HepG2 (cell line): ENCODE results near the gene WDR91. TPM values are rescaled to one million over a fixed set of nuclear protein-coding genes. Genes with fewer than 3 reads are reported as not detected.
A peak's percentile ranks its signal among the peaks of the same experiment; 100 is the strongest.

Experiments used
- ATAC-seq: fragments of 200-7000 bp; cut with Tn5 transposase; 3 replicates; pipeline ENCODE4 v1.9.1; 2020; ENCODE audit warnings: mild to moderate bottlenecking, moderate library complexity
- BruUV-seq: library from RNA; stranded (reverse); fragments of 400-500 nt; replicated peaks from 2 replicates; lab custom pipeline; 2021; lab: Mats Ljungman, UMichigan
- CTCF ChIA-PET: fragments of 300-600 bp; formaldehyde crosslinking; extraction: SDS; loops from one replicate; lab custom pipeline; 2021; ENCODE audit warnings: low total read pairs, inconsistent platforms, low intra/inter-chr PET ratio; lab: Yijun Ruan, JAX
- POLR2A ChIA-PET: fragments of 350-600 bp; sonication (Branson Sonifier 250); formaldehyde crosslinking; loops from one replicate; lab custom pipeline; 2020; ENCODE audit warnings: antibody characterized with exemption, inconsistent platforms; lab: Yijun Ruan, JAX
- DNase-seq: peaks from one replicate; pipeline ENCODE4 v3.0.0-alpha.2; 2015; ENCODE audit warnings: low spot score
- FAIRE-seq: peaks from 3 replicates; lab custom pipeline; 2011; peaks lifted over from hg19 to GRCh38; lab: Jason Lieb, UNC
- H2AFZ ChIP-seq: one replicate; pipeline ENCODE4 v1.6.1; 2011; ENCODE audit warnings: low read length, inconsistent platforms
- H3K27ac ChIP-seq: fragments of 300-600 bp; 3 replicates; pipeline ENCODE4 v1.8.0; 2011; ENCODE audit warnings: mixed run types, mild to moderate bottlenecking, mixed read lengths, low read length, inconsistent platforms; ENCODE audit not compliant: insufficient read depth; ENCODE audit errors: extremely low read length
- H3K27me3 ChIP-seq, 2 experiments: fragments of 200-600 bp in 1 of 2; 2 replicates in 1 of 2; 3 replicates in 1 of 2; pipeline versions ENCODE4 v1.6.0 to v1.8.0; 2011; ENCODE audit warnings: low read length in 2 of 2, mild to moderate bottlenecking in 2 of 2, moderate library complexity in 2 of 2, inconsistent platforms in 1 of 2; ENCODE audit not compliant: insufficient read depth in 2 of 2, control insufficient read depth in 1 of 2
- H3K36me3 ChIP-seq, 2 experiments: fragments of 200-600 bp in 1 of 2; replicated peaks in 1 of 2; 2 replicates in 1 of 2; 3 replicates in 1 of 2; pipeline versions ENCODE4 v1.5.1 to v1.8.0; 2011; ENCODE audit warnings: low read length in 2 of 2, inconsistent platforms in 1 of 2; ENCODE audit not compliant: insufficient read depth in 2 of 2, control insufficient read depth in 1 of 2
- H3K4me1 ChIP-seq: 2 replicates; pipeline ENCODE4 v1.5.1; 2012; ENCODE audit warnings: low read length, inconsistent platforms; ENCODE audit not compliant: insufficient read depth
- H3K4me2 ChIP-seq: 2 replicates; pipeline ENCODE4 v1.6.0; 2011; ENCODE audit warnings: low read depth, low read length, inconsistent platforms
- H3K4me3 ChIP-seq, 3 experiments: fragments of 200-600 bp in 1 of 3; sonication (generic), shearing (Covaris generic) in 1 of 3; replicated peaks in 1 of 3; 2 replicates each; pipeline ENCODE4 v1.5.1; 2011 to 2016; ENCODE audit warnings: low read length in 3 of 3, inconsistent platforms in 2 of 3, low read depth in 2 of 3, mild to moderate bottlenecking in 2 of 3, control low read depth in 1 of 3, mixed read lengths in 1 of 3; ENCODE audit not compliant: insufficient read depth in 1 of 3
- H3K79me2 ChIP-seq: one replicate; pipeline ENCODE4 v1.6.1; 2011; ENCODE audit warnings: low read length, inconsistent platforms; ENCODE audit not compliant: insufficient read depth
- H3K9ac ChIP-seq: 2 replicates; pipeline ENCODE4 v1.6.0; 2011; ENCODE audit warnings: mild to moderate bottlenecking, low read depth, low read length, inconsistent platforms; ENCODE audit not compliant: insufficient read depth
- H3K9me3 ChIP-seq: 2 replicates; pipeline ENCODE4 v1.5.1; 2012; ENCODE audit warnings: mild to moderate bottlenecking, low read length
- H4K20me1 ChIP-seq: 2 replicates; pipeline ENCODE4 v1.6.0; 2011; ENCODE audit warnings: inconsistent platforms, mild to moderate bottlenecking, low read length, moderate library complexity; ENCODE audit not compliant: insufficient read depth
- AGO2 ChIP-seq: fragments of 200-400 bp; formaldehyde crosslinking; optimal IDR thresholded peaks from 2 replicates; pipeline ENCODE3; 2017; ENCODE audit warnings: mild to moderate bottlenecking, low read depth, low read length, moderate library complexity
- ARID2 ChIP-seq: sonication (generic); formaldehyde crosslinking; IDR thresholded peaks from 2 replicates; pipeline ENCODE4 v1.8.1; 2022; ENCODE audit warnings: mild to moderate bottlenecking, missing genetic modification reagents, borderline replicate concordance
- BORCS8-MEF2B ChIP-seq: sonication (generic); formaldehyde crosslinking; IDR thresholded peaks from 2 replicates; pipeline ENCODE4 v1.8.0; 2022; ENCODE audit warnings: mild to moderate bottlenecking, missing genetic modification reagents
- HOXA7 ChIP-seq: sonication (generic); formaldehyde crosslinking; IDR thresholded peaks from 2 replicates; pipeline ENCODE4 v1.8.1; 2022; ENCODE audit warnings: mild to moderate bottlenecking, missing genetic modification reagents, moderate library complexity
- SMYD3 ChIP-seq: sonication (generic); formaldehyde crosslinking; IDR thresholded peaks from 2 replicates; pipeline ENCODE4 v1.8.1; 2023; ENCODE audit warnings: mild to moderate bottlenecking, missing genetic modification reagents
- SNAPC2 ChIP-seq: sonication (generic); formaldehyde crosslinking; IDR thresholded peaks from 2 replicates; pipeline ENCODE4 v1.8.1; 2022; ENCODE audit warnings: mild to moderate bottlenecking, missing genetic modification reagents
- SRSF4 ChIP-seq: fragments of 200-400 bp; formaldehyde crosslinking; IDR thresholded peaks from one replicate; pipeline ENCODE4 v1.6.1; 2018; ENCODE audit warnings: mild to moderate bottlenecking, low read depth, low read length, moderate library complexity; ENCODE audit not compliant: poor library complexity, severe bottlenecking
- ZNF510 ChIP-seq: sonication (generic); formaldehyde crosslinking; IDR thresholded peaks from 2 replicates; pipeline ENCODE4 v1.4.0; 2020; ENCODE audit warnings: low read depth, mild to moderate bottlenecking, missing genetic modification reagents
- ZNF776 ChIP-seq: sonication (generic); formaldehyde crosslinking; IDR thresholded peaks from 2 replicates; pipeline ENCODE4 v1.4.0; 2020; ENCODE audit warnings: mild to moderate bottlenecking, missing genetic modification reagents
- WGBS: methylation state at CpG from one replicate; pipeline ENCODE4 v1.1.6; 2017; ENCODE audit warnings: low lambda C conversion rate; 5-methylcytosine and 5-hydroxymethylcytosine counted together
- in situ Hi-C: cut with HindIII; loops from 2 replicates; pipeline ENCODE4 v1.10.0; 2017; ENCODE audit warnings: low pct_unique_long_range_greater_than_20kb; ENCODE audit not compliant: extremely low pct_ligation_motif_present
- intact Hi-C: fragments of 100-400 bp; cut with micrococcal nuclease; formaldehyde crosslinking; loops from one replicate; pipeline ENCODE4 v1.10.0; 2022; ENCODE audit not compliant: unreplicated experiment
- polyA plus RNA-seq, 8 experiments: library from polyadenylated mRNA; depleted of rRNA in 3 of 8; stranded (reverse) in 7 of 8; unstranded in 1 of 8; fragments of >200 nt; fragmentation: Illumina TruSeq in 4 of 8; extraction: Trizol in 4 of 8; gene quantifications; 2 replicates each; pipeline versions ENCODE4 v1.2.1 to v1.2.3, GENCODE V29; 2011 to 2016; ENCODE audit warnings: low read depth in 4 of 8, missing spikeins in 1 of 8, mixed read lengths in 1 of 8; ENCODE audit not compliant: insufficient read depth in 1 of 8
- total RNA-seq, 5 experiments: library from RNA; depleted of rRNA; stranded (reverse); fragments of >200 nt; fragmentation: Illumina TruSeq; extraction: Trizol; gene quantifications; 2 replicates each; pipeline ENCODE4 v1.2.3, GENCODE V29; 2016; ENCODE audit warnings: low read depth in 1 of 5
- TF ChIP-seq, protein P1 (sequence below): IDR thresholded peaks from 2 replicates; pipeline ENCODE4 v1.6.1; 2016; ENCODE audit warnings: missing compliant biosample characterization, missing genetic modification reagents, borderline replicate concordance
- TF ChIP-seq, protein P2 (sequence below): sonication (generic); formaldehyde crosslinking; IDR thresholded peaks from 2 replicates; pipeline ENCODE4 v1.8.0; 2022; ENCODE audit warnings: missing genetic modification reagents, mild to moderate bottlenecking, borderline replicate concordance

Gene WDR91
- total and polyA plus RNA-seq, 2 of the 13 experiments (the other 11 are each of a cell fraction or from before 2014, with no cell fraction given) = 11.6 to 12.1 TPM

DNA sequence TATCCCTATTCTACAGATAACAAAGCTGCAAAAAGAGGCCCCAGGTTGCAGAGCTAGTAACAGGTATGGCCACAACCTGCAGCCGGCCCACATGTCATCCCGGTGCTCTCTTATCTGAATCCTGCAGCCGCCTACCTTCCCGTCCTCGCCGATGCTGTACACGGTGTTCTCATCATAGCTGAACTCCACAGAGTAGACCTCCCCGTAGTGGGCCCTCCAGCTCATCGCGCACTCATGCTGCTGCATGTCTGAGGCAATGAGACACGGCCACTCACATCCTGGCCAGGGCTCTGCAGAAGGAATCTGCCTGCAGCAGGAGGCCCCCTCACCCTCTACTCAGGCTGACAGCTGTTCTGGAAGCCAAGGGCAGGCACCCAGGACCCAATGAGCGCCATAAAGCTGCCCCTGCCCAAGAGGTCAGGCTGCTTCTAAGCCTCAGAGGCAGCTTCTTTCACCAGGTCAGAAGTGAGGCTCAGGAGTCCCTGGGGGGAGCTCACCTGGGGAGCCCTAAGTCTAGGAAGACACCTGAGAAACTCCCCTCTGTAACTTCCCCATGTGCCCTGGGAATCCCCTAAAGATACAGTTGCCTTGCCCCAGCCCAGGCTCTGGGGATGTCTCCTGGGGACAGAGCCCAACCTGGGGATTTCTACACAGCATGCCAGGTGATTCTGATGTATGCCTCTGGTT is 22.9 kb downstream of the WDR91 start:
- Histone ChIP-seq H2AFZ (no peak overlapping the region), H3K9me3 (no peaks in the 10 kb centered on the region), H3K79me2 (no peaks in the 10 kb centered on the region), H4K20me1 (no peaks in the 10 kb centered on the region), H3K4me2 (no peak overlapping the region), H3K27me3 (no peaks in the 10 kb centered on the region), H3K4me3 (no peak overlapping the region), H3K27ac (no peak overlapping the region), H3K36me3 (peaks cover 2 to 57% of the 10 kb centered on the region in 2 experiments), H3K9ac (no peak overlapping the region), H3K4me1 (peaks cover 3% of the 10 kb centered on the region)
- no peak for ATAC-seq
- 99% methylated on average over 9 of the region's 12 CpGs for WGBS
- POLR2A ChIA-PET = no interaction called here
- DNase-seq = no peak
- CTCF ChIA-PET = no interaction called here
- intact Hi-C loops (no loop called here), in situ Hi-C loops (no loop called here)
- no peak for TF ChIP-seq SNAPC2
- peak; percentile 26 for TF ChIP-seq AGO2
- no peak for TF ChIP-seq SMYD3 (CRISPR knock-in tag)
- no peak for TF ChIP-seq BORCS8-MEF2B (CRISPR knock-in tag)
- TF ChIP-seq, protein P1, sequence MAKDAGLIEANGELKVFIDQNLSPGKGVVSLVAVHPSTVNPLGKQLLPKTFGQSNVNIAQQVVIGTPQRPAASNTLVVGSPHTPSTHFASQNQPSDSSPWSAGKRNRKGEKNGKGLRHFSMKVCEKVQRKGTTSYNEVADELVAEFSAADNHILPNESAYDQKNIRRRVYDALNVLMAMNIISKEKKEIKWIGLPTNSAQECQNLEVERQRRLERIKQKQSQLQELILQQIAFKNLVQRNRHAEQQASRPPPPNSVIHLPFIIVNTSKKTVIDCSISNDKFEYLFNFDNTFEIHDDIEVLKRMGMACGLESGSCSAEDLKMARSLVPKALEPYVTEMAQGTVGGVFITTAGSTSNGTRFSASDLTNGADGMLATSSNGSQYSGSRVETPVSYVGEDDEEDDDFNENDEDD (CRISPR knock-in tag) = no peak
- no peak for TF ChIP-seq ZNF510
- TF ChIP-seq SRSF4 = no peak
- no TSS peak for BruUV-seq
- FAIRE-seq = no peak

DNA sequence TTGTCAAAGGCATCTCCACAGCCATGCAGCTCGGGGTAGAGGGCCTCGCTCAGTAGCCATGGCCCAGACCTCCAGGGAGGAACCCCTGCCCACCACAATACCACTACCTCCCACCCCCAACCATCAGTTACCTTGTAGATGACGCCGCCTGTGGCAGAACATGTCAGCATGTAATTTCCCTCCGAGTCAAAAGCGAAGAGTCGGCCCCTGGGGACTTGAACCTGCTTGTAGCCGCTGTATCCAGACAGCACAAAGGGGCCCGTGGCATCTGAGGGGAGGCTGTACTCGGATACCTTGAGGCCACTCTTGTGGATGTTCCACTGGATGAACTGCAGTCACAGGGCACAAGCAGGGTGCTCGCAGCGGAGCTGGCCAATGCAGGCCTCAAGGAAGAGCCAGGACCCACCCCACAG is 24.5 kb downstream of the WDR91 start:
- Histone ChIP-seq H3K9me3 (no peaks in the 10 kb centered on the region; the same call in 1 of the 2 replicates), H3K4me1 (no peaks in the 10 kb centered on the region), H3K9ac (no peak overlapping the region), H2AFZ (no peak overlapping the region), H3K27me3 (no peaks in the 10 kb centered on the region), H3K27ac (no peak overlapping the region), H3K4me3 (no peak overlapping the region), H3K79me2 (no peaks in the 10 kb centered on the region), H4K20me1 (no peaks in the 10 kb centered on the region), H3K36me3 (peaks cover 7 to 51% of the 10 kb centered on the region in 2 experiments), H3K4me2 (no peak overlapping the region)
- no CpG with 5 or more reads among the region's 12 CpGs for WGBS
- DNase-seq = no peak
- intact Hi-C loops = no loop called here
- POLR2A ChIA-PET = no interaction called here
- in situ Hi-C loops = no loop called here
- FAIRE-seq = no peak
- no TSS peak for BruUV-seq
- CTCF ChIA-PET = no interaction called here
- ATAC-seq = no peak
- TF ChIP-seq ZNF776 (CRISPR knock-in tag) (no peak), HOXA7 (no peak), ARID2 (CRISPR knock-in tag) (no peak)
- TF ChIP-seq, protein P2, sequence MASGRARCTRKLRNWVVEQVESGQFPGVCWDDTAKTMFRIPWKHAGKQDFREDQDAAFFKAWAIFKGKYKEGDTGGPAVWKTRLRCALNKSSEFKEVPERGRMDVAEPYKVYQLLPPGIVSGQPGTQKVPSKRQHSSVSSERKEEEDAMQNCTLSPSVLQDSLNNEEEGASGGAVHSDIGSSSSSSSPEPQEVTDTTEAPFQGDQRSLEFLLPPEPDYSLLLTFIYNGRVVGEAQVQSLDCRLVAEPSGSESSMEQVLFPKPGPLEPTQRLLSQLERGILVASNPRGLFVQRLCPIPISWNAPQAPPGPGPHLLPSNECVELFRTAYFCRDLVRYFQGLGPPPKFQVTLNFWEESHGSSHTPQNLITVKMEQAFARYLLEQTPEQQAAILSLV = no peak
- TF ChIP-seq, all 625 proteins: peak for 0
